Stomach (tissue), 4 donors: ENCODE results near the gene ANXA2.

Experiments used
- CTCF ChIP-seq, 7 experiments: fragments of 450-650 bp in 4 of 7; fragments of 200-600 bp in 3 of 7; sonication (generic) in 3 of 7; IDR thresholded peaks; one replicate each; pipeline ENCODE4 v1.5.1; 2016 to 2019; ENCODE audit warnings: antibody characterized with exemption in 7 of 7, control low read depth in 2 of 7, mild to moderate bottlenecking in 1 of 7
- POLR2A ChIP-seq, 4 donors: fragments of 450-650 bp; IDR thresholded peaks; one replicate each; pipeline ENCODE4 v1.6.1; 2016; ENCODE audit warnings: antibody characterized with exemption in 4 of 4, control low read depth in 2 of 4, mild to moderate bottlenecking in 1 of 4, moderate library complexity in 1 of 4
- POLR2AphosphoS5 ChIP-seq, 3 donors: sonication (generic); formaldehyde crosslinking; IDR thresholded peaks; one replicate each; pipeline ENCODE4 v1.6.1; 2016; ENCODE audit warnings: antibody characterized with exemption in 3 of 3

GRCh38 chr15:60328852-60329443 is 68.8 kb downstream of the ANXA2 start:
- peak in 4 of 7 experiments; percentile 26 to 69 (median 40) for TF ChIP-seq CTCF (IDR thresholded peaks at IDR 0.05)
- no peak for TF ChIP-seq POLR2A (IDR thresholded peaks at IDR 0.05)
- no peak for TF ChIP-seq POLR2AphosphoS5 (IDR thresholded peaks at IDR 0.05)
